ENCODE measurements around the gene PODN. TPM values are rescaled to one million over a fixed set of nuclear protein-coding genes. Genes with fewer than 3 reads are reported as not detected.
A peak's percentile ranks its signal among the peaks of the same experiment; 100 is the strongest.

PODN gene
- total and polyA plus RNA-seq, 2 of the 4 experiments (the other 2 are of a cell fraction), result 0.54 to 6.2 TPM

DNA sequence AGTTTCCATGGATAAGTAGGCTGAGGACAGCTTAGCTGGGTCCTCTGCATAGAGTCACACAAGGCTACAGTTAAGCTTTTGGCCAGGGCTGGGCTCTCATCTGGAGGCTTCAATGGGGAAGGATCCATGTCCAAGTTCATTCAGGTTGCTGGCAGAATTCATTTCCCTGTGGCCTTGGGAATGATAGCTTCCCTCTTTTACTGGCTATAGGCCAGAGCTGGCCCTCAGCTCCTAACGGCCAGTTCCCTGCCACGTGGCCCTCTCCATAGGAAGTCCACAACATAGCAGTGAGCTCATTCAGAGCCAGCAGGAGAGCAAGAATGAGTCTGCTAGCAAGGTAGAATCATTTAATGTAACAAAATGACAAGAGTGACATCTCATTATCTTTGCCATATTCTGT, 15.1 kb upstream of the PODN start:
- no peak overlapping the region for H3K4me2 ChIP-seq (ENCODE audit: low read depth, low read length)
- peak overlapping the region; percentile 15 for H3K27ac ChIP-seq (ENCODE audit: insufficient read depth, low read length)
- POLR2A ChIA-PET (ENCODE audit: unreplicated experiment), result no interaction called here

More for the DNA sequence above, 15.1 kb upstream of the PODN start:
- Histone ChIP-seq H4K91ac (ENCODE audit: insufficient read depth, low read depth, low read length) (peak overlapping the region; percentile 89), H4K8ac (ENCODE audit: low read depth in 2 of 2, low read length in 2 of 2) (peak overlapping the region; percentile 77 to 88), H3K18ac (ENCODE audit: low read depth, low read length) (peak overlapping the region; percentile 69), H2BK120ac (ENCODE audit: low read depth, low read length) (peak overlapping the region; percentile 79), H2BK20ac (ENCODE audit: low read depth, low read length) (peak overlapping the region; percentile 90), H3K79me1 (ENCODE audit: low read depth in 1 of 2, low read length in 2 of 2) (peaks cover 2 to 40% of the 10 kb centered on the region in 2 experiments; a peak in 3 of 4 replicates), H3K36me3 (ENCODE audit: control insufficient read depth, insufficient read depth, low read length) (peaks cover 8% of the 10 kb centered on the region), H2AFZ (replicated peaks; ENCODE audit: low read length, poor library complexity) (peak overlapping the region; percentile 62), H3K9me1 (ENCODE audit: insufficient read depth, low read length) (peaks cover 15% of the 10 kb centered on the region), H2AK9ac (replicated peaks; ENCODE audit: low read depth, low read length, poor library complexity) (peak overlapping the region; percentile 2), H3K4me3 (ENCODE audit: insufficient read depth, low read depth, low read length) (no peak overlapping the region), H4K20me1 (ENCODE audit: insufficient read depth, low read length) (no peaks in the 10 kb centered on the region), H2BK5ac (ENCODE audit: low read depth, low read length, poor library complexity, severe bottlenecking) (peak overlapping the region; percentile 61), H3K56ac (ENCODE audit: extremely low read depth, insufficient read depth, low read length) (no peak overlapping the region; the same call in 1 of the 2 replicates), H4K5ac (ENCODE audit: low read depth, low read length) (peak overlapping the region; percentile 78), H3K9me3 (ENCODE audit: control insufficient read depth, insufficient read depth, low read length) (no peaks in the 10 kb centered on the region), H3K9ac (ENCODE audit: low read depth, low read length) (no peak overlapping the region), H2BK15ac (ENCODE audit: low read depth, low read length) (peak overlapping the region; percentile 67), H3K4me1 (ENCODE audit: control insufficient read depth, insufficient read depth, low read length) (peaks cover 20% of the 10 kb centered on the region), H3K14ac (replicated peaks; ENCODE audit: low read depth, low read length) (peak overlapping the region; percentile 97), H3K4ac (ENCODE audit: low read depth, low read length) (peak overlapping the region; percentile 81), H3K27me3 (ENCODE audit: control insufficient read depth, insufficient read depth, low read length) (no peaks in the 10 kb centered on the region), H3K23ac (ENCODE audit: low read depth, low read length) (peak overlapping the region; percentile 94), H2AK5ac (ENCODE audit: low read depth, low read length) (peak overlapping the region; percentile 92)
- intact Hi-C loops (cut with micrococcal nuclease) (no loop called here), in situ Hi-C loops (cut with MboI; ENCODE audit: low sequenced_read_pairs) (no loop called here), dilution Hi-C loops (cut with HindIII; ENCODE audit: low sequenced_read_pairs, unreplicated experiment) (no loop called here)
- DNase-seq (peak; percentile 64), ATAC-seq (ENCODE audit: low read depth) (no peak)
- BruUV-seq (replicated peaks), result no TSS peak
- no peak for TF ChIP-seq CHD1 (IDR thresholded peaks at IDR 0.05; ENCODE audit: low read depth, low read length)
- TF ChIP-seq, protein P1, sequence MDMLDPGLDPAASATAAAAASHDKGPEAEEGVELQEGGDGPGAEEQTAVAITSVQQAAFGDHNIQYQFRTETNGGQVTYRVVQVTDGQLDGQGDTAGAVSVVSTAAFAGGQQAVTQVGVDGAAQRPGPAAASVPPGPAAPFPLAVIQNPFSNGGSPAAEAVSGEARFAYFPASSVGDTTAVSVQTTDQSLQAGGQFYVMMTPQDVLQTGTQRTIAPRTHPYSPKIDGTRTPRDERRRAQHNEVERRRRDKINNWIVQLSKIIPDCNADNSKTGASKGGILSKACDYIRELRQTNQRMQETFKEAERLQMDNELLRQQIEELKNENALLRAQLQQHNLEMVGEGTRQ (IDR thresholded peaks at IDR 0.05; ENCODE audit: low read depth, low read length), result peak; percentile 69; the same call in 1 of the 2 replicates
- CTCF ChIA-PET, result no interaction called here
- WGBS, 2 experiments (ENCODE audit: extremely low coverage in 2 of 2, insufficient read length in 1 of 2), result no CpG with 5 or more reads among the region's 2 CpGs
